HG03558 (cell line): ENCODE measurements around the gene C2orf72.
"Not testable (repeated sequence)": the region's sequence is repeated elsewhere in the genome, so short reads cannot be mapped to it uniquely, and the experiment has no call there.

Experiments used
- ATAC-seq: cut with Tn5 transposase; IDR thresholded peaks from one replicate; pipeline ENCODE4 v1.9.1; 2021; ENCODE audit warnings: moderate number of reproducible peaks; ENCODE audit not compliant: unreplicated experiment; ENCODE audit errors: extremely low read depth

Gene C2orf72

DNA sequence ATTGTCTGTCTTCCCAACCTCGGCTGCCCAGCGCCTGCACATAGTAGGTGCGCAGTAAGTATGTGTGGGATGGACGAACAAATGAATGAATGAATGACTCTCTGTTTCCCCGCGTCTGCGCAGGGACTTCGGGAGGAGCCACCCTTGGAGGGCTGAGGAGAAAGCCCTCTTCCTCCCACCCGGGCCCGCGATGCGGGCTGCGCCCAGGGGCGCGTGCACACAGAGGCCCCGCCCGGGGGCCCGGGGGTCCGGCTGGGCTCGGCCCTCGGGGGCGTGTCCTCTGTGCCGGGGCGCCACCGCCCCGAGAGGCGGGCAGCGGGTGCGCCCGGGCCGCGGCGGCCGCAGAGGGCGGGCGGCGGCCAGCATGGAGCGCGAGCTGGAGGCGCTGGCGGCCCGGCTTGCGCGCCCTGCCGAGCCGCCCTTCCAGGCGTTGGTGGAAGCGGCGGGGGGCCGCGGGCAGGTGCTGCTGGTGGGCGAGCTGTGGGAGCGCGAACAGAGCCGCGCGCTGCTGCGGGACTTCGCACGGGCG lies at the start of gene C2orf72:
TSS of gene C2orf72 (plus strand) at position 322 of the 529 bp plus-strand sequence. CDS start at position 365, 43 bp downstream.
- no peak for ATAC-seq

GRCh38 chr2:230989731-230990130 lies 47.6 kb upstream of the C2orf72 start:
- ATAC-seq, result no peak

- ATAC-seq, result no peak
Measured at GRCh38 chr2:230990131-230990898, 47.0 kb upstream of the C2orf72 start.

DNA sequence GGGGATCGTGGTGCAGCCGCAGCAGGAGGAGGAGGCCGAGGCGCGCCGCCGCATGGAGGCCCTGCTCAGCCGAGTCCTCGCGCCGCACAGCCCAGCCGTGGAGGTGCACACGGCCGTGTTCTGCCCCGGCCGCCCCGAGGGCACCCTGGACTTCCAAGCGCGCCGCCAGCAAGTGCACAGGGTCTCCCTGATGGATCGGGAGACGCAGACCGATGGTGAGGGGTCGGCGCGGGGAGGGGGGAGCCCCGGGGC lies 46.5 kb upstream of the C2orf72 start:
- no peak for ATAC-seq

- ATAC-seq, result no peak
Measured at GRCh38 chr2:230991598-230991997, 45.7 kb upstream of the C2orf72 start.

DNA sequence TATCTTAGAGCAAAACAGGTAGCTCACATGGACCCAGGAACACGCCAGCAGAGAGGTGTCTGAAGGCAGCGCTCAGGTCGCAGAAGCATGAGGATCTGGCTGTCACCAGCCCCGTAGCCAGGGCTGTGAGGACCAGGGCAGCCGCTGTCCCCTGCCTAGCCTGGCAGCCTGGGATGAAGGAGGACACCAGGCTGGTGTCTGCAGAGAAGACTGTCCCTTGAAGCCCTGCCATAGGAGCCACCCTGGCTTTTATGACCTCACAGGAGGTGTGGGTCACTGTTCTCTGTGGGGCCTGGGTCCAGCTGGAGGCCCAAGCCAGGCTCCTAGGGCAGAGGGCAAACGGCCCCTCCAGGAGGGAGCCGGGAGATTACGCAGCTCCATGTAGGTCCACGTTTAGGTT lies 41.5 kb upstream of the C2orf72 start, which contains the start of gene SPATA3:
TSS of gene SPATA3 (plus strand) at position 301 of the 400 bp plus-strand sequence. CDS start 113 bp downstream, outside the sequence.
- ATAC-seq, result no peak

GRCh38 chr2:230996661-230997060 lies 40.7 kb upstream of the C2orf72 start:
- no peak for ATAC-seq

- no peak for ATAC-seq
Measured at GRCh38 chr2:230998882-230999281, 38.4 kb upstream of the C2orf72 start.

DNA sequence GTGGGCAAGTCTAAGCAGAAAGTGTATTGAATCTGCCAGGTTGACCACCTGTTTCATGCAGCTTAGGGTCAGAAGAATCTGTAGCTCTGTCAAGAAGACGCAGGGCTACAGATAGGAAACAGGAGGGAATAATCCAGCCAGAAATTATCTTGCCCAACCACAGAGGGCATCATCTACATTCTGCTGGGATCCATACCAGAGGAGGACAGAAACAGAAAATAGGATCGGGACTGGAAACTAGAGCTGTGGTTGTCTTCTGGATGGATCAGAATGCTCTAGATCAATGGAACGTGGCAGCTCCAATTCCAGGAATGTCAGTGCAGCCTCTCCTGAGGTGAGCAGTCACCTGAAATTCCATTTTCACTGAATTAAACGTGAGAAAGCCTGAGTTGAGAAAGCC lies 37.8 kb upstream of the C2orf72 start:
- ATAC-seq, result no peak

GRCh38 chr2:231000211-231000904 lies 37.0 kb upstream of the C2orf72 start:
- no peak for ATAC-seq

GRCh38 chr2:231001036-231001435 lies 36.3 kb upstream of the C2orf72 start:
- ATAC-seq, result no peak

GRCh38 chr2:231001921-231002320 lies 35.4 kb upstream of the C2orf72 start:
- no peak for ATAC-seq

GRCh38 chr2:231002641-231003040 lies 34.7 kb upstream of the C2orf72 start:
- no peak for ATAC-seq

DNA sequence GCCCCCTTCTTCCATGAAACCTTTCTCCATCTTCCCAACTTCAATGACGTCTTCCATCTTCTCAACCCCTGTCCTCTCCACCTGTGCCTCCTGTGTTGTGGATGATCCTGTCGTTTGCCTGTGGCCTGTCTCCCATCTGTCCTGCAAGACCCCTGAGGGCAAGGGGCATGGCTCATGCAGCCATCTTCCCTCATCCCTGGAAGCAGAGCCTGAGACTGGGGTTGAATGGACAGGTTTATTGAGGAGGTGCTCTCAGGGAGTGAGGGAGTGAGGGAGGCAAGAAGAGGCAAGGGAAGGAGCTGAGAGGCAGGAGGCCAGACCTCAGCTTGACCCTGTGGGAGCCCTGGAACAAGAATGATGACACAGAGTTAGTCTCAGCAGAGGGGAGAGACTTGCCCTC lies 34.1 kb upstream of the C2orf72 start:
- ATAC-seq, result no peak

DNA sequence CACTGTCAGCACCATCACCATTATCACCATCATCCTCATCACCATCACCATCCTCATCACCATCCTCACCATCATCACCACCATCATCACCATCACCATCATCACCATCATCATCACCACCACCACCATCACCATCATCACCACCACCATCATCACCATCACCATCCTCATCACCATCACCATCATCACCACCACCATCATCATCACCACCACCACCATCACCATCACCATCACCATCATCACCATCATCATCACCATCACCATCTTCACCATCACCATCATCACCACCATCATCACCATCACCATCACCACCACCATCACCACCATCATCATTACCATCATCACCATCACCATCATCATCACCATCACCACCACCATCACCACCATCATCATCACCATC lies 32.4 kb upstream of the C2orf72 start:
- not testable (repeated sequence) for ATAC-seq

GRCh38 chr2:231007286-231008098 lies 29.8 kb upstream of the C2orf72 start:
- no peak for ATAC-seq

DNA sequence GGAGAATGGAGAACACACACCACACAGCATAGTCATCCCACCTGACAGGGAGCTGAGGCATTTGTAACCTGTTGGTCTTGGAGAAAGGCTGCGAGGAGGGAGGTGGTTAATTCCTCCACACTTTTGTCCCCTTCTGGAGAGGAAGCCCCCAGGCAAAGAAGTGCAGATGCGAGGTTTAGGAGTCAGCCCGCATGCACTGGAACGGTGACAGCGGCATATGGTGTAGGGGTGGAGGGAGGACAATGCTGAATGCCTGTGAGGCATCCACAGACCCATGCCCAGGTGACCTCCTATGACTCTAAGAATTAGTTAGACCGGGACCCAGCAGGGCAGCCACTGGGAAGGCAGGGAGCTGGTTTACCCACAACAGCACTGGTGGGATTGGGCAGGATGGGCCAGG lies 29.2 kb upstream of the C2orf72 start:
- no peak for ATAC-seq

GRCh38 chr2:231009236-231009919 lies 27.9 kb upstream of the C2orf72 start:
- ATAC-seq, result no peak

- ATAC-seq, result no peak
Measured at GRCh38 chr2:231010201-231010730, 27.1 kb upstream of the C2orf72 start.

DNA sequence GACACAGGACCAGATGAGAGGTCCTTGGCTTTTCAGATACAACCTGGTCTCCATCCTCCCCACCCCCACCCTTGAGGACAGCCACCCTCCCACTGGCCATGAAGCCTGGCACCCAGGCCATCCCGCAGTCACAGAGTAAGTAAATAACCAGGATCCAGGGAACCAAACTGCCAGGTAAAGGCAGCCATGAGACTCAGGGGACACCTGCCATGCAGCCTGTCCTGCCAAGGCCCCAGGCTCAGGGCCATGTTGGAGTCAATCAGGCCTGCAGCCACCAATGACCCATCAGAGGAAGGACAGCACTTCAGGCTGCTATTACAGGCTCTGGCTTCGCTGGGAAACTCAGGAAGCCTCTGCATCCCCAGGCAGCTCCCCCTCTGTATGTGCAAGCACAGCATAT lies 25.8 kb upstream of the C2orf72 start:
- ATAC-seq, result no peak
